Rectal smooth muscle tissue (tissue), 1 donor: ENCODE measurements around the gene RWDD4.
"Not testable (repeated sequence)": the region's sequence is repeated elsewhere in the genome, so short reads cannot be mapped to it uniquely, and the experiment has no call there.

Source experiments
- H3K27ac ChIP-seq: one replicate; pipeline ENCODE4 v1.7.0; 2013; ENCODE audit warnings: low read depth, low read length, inconsistent platforms
- H3K27me3 ChIP-seq: one replicate; pipeline ENCODE4 v1.7.0; 2013; ENCODE audit warnings: low read length; ENCODE audit not compliant: control insufficient read depth, insufficient read depth
- H3K36me3 ChIP-seq: one replicate; pipeline ENCODE4 v1.7.0; 2013; ENCODE audit warnings: low read length; ENCODE audit not compliant: control insufficient read depth, insufficient read depth
- H3K4me1 ChIP-seq: one replicate; pipeline ENCODE4 v1.7.0; 2013; ENCODE audit warnings: low read length; ENCODE audit not compliant: control insufficient read depth, insufficient read depth
- H3K4me3 ChIP-seq: one replicate; pipeline ENCODE4 v1.7.0; 2013; ENCODE audit warnings: low read length
- H3K9ac ChIP-seq: one replicate; pipeline ENCODE4 v1.7.0; 2013; ENCODE audit warnings: low read length

RWDD4 gene

DNA sequence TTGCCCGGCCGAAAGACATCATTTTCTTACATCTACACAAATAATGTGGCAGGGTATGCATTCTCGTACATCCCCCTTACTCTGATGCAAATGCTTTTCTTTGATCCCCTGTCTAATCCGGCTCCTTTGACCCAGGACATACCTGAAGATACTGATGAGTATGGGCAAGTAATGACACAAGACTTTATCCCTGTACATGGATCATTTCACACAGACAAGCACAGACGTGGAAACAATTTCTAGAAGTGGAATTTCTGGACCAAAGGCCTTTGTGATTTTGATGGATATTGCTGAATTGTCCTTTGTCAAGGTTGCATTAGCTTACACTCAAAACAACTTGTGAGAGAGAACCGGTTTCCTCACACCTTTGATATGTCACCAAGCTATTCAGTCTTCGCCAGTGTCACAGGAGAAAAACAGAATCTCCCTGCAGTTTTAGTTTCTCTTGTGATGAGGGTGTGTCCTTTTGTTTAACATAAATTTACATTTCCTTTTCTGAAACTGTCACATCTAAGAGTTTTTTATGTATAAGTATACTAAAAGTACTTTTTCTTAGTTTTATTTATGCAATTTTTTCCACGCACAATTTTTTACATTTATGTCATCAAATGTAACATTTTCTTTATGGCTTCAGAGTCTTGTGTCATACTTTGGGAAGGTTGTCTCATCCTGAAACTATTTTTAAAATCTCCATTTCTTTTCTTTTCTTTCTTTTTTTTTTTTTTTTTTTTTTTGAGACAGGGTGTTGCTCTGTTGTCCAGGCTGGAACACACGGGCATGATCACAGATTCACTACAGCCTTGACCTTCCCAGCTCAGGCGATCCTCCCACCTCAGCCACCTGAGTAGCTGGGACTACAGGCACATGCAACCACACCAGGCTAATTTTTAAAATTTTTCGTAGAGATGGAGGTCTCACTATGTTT is 25.2 kb downstream of the RWDD4 start:
- Histone ChIP-seq H3K36me3 (no peaks in the 10 kb centered on the region), H3K27ac (no peak overlapping the region), H3K27me3 (no peaks in the 10 kb centered on the region), H3K4me3 (no peak overlapping the region), H3K9ac (no peak overlapping the region), H3K4me1 (no peaks in the 10 kb centered on the region)

DNA sequence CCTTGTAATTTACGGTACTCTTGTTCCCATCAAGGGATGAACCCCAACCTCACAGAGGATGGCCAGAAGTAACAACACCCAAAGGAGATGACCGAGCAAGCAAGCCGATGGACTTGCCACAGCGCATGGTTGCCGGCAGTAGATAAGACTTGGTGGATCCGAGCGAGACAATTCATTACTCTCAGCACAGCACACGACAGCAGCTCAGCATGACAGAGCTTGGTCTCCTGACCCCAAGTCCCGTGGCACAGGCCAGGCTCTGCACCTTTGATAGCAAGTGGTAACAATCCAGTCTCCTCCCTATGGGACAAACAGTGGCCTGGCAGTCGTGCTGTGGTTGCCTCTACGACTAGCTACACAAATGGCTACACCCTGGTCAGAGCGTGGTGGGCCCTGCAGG is 26.3 kb downstream of the RWDD4 start:
- H3K4me3 ChIP-seq = no peak overlapping the region
- H3K4me1 ChIP-seq = no peaks in the 10 kb centered on the region
- no peak overlapping the region for H3K9ac ChIP-seq
- H3K27ac ChIP-seq = no peak overlapping the region
- no peaks in the 10 kb centered on the region for H3K27me3 ChIP-seq
- H3K36me3 ChIP-seq = no peaks in the 10 kb centered on the region

DNA sequence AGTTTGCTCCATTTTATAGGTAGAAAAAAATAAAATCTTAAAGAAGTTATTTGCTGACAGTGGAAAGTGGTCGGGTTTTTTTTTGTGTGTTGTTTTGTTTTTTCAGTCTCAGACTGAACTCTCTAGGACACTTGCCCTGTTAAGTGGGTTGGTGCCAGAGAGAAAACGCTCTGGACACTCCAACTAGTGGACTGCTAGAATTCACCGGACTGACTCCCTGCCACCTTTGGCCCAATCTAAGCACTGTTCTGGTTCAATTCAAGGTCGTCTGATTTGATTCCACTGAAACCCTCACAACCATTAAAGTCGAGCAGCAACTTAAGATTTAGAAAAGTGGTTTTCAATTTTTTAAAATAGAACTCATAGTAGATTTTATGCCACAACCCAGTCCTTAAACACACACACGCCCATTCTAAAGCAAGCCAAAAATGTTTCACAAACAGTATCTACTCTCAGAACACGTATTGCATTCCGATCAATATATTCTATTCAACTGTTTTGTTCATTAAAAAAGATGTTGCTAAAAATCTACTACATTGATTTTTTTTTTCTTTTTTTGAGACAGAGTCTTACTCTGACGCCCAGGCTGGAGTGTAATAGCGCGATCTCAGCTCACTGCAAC is 27.3 kb downstream of the RWDD4 start:
- Histone ChIP-seq H3K27me3 (no peaks in the 10 kb centered on the region), H3K4me3 (no peak overlapping the region), H3K27ac (no peak overlapping the region), H3K36me3 (no peaks in the 10 kb centered on the region), H3K4me1 (no peaks in the 10 kb centered on the region), H3K9ac (no peak overlapping the region)

DNA sequence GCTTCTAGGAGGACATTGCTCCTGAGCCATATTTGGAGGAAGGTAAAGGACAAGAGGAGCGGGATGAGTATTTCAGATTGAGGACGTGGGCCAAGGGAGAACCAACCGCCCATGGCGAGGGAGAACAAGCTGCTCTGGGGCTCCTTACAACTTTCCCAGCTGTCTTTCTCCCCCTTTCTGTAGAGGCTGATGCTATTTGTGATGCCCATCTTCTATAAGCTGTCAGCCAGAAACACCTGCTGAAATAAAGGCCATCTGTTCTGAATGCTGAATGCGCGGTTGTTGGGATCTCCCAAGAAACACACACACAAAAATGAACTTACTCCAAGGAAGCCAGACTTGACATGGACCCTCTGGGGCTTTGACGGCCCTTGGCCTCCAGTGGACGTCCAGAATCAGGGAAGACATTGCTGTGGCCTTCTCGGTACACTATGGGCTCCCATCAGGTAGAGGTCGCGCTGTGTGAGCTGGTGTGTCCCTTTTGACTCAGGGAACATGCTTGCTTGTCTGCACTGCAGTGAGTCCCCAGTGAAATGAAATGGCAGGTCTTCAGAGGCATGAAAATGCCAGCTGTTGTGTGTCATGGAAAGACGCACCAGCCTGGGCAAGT is 30.9 kb downstream of the RWDD4 start:
- Histone ChIP-seq H3K4me3 (no peak overlapping the region), H3K9ac (no peak overlapping the region), H3K27me3 (no peaks in the 10 kb centered on the region), H3K27ac (no peak overlapping the region), H3K4me1 (no peaks in the 10 kb centered on the region), H3K36me3 (no peaks in the 10 kb centered on the region)

DNA sequence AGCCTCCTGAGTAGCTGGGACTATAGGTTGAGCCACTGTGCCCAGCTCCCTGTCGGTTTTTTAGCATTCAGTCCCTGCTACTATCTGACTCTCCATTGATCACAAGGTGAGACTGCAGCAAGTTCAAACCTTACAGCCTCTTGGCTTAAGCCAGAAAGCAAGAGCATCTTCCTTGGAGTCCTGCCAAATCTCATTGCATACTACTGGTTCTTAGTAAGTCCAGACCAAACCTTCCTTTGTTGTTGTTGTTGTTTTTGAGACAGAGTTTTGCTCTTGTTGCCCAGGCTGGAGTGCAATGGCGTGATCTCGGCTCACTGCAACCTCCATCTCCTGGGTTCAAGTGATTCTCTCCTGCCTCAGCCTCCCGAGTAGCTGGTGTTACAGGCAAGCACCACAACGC is 31.7 kb downstream of the RWDD4 start:
- not testable (repeated sequence) for H3K9ac ChIP-seq, H3K4me3 ChIP-seq, H3K27me3 ChIP-seq, H3K27ac ChIP-seq, H3K36me3 ChIP-seq, H3K4me1 ChIP-seq

DNA sequence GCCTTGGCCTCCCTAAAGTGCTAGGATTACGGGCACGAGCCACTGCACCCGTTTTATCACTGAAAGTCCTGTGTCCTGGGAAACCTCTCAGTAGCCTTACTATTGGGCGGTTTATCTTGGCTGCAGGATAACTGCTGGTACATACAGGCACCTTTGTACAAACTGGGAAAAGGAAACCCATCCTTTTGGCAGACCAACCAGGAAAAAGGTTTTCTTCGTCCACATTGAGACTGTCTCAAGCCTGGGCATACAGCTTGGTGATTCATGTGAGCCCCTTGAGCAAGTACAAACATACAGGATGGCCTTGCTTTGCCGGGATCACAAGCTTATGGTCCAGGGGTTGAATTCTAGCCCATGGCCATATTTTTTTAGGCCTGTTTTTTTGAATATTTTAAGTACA is 32.8 kb downstream of the RWDD4 start:
- no peaks in the 10 kb centered on the region for H3K36me3 ChIP-seq
- no peak overlapping the region for H3K9ac ChIP-seq
- no peak overlapping the region for H3K27ac ChIP-seq
- no peaks in the 10 kb centered on the region for H3K27me3 ChIP-seq
- H3K4me1 ChIP-seq = no peaks in the 10 kb centered on the region
- H3K4me3 ChIP-seq = no peak overlapping the region

DNA sequence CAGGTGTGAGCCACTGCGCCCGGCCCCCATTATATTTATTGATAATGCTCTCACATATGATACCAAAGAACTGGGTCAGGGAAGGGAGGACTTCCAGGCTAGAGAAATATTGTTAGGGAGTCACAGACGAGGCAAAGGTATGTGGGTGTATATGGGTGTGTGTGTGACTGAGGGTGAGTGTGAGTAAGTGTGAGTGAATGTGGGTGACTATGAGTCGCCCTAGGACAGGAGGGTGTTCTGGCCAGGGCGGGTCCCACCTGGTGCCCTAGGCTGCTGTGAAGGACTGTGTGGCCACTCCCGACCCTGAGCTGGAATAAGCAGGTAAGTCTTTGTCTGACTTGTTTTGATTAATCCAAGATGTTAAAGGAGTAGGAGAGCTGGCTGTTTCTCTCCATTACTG is 34.4 kb downstream of the RWDD4 start:
- no peak overlapping the region for H3K4me3 ChIP-seq
- no peak overlapping the region for H3K27ac ChIP-seq
- H3K9ac ChIP-seq = no peak overlapping the region

DNA sequence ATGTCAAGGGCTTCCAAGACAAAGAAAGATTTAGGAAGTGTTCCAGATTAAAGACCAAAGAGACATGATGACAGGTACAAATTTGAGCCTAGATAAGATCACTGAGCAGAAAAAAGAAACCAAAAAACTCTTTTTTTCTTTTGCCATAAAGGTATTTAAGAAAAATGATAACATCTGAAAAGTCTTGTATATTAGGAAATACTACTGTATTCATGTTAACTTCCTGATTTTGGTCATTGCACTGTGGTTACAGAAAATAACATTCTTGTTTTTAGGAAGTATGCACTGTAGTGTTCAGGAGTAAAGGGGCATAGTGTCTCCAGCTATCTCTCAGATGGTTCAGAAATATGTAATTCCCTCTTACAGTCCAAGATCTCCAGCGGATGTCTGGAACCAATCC is 37.1 kb downstream of the RWDD4 start:
- H3K4me3 ChIP-seq = no peak overlapping the region
- no peaks in the 10 kb centered on the region for H3K27me3 ChIP-seq
- no peaks in the 10 kb centered on the region for H3K4me1 ChIP-seq
- H3K27ac ChIP-seq = no peak overlapping the region
- H3K9ac ChIP-seq = no peak overlapping the region
- no peaks in the 10 kb centered on the region for H3K36me3 ChIP-seq

More for the DNA sequence above, 34.4 kb downstream of the RWDD4 start:
- Histone ChIP-seq H3K4me1 (no peaks in the 10 kb centered on the region), H3K36me3 (no peaks in the 10 kb centered on the region), H3K27me3 (no peaks in the 10 kb centered on the region)

DNA sequence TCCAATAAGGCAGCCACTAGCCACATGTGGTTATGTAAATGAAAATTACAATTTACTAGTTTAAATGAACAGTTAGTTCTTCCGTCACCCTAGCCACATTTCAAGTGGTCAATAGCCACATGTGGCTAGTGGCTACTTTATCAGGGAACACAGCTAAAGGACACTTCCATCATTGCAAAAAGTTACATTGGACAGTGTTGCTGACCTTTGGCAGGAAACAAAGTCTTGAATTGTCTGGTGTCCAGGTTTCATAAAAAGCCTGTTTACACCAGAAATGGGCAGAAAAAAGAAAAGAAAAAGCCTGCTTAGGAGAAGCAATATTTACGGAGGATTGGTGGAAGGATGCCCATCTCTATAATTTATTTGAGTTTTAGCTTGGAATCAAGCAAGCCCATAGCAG is 38.6 kb downstream of the RWDD4 start:
- Histone ChIP-seq H3K27ac (no peak overlapping the region), H3K9ac (no peak overlapping the region), H3K27me3 (no peaks in the 10 kb centered on the region), H3K4me3 (no peak overlapping the region), H3K36me3 (no peaks in the 10 kb centered on the region), H3K4me1 (no peaks in the 10 kb centered on the region)

DNA sequence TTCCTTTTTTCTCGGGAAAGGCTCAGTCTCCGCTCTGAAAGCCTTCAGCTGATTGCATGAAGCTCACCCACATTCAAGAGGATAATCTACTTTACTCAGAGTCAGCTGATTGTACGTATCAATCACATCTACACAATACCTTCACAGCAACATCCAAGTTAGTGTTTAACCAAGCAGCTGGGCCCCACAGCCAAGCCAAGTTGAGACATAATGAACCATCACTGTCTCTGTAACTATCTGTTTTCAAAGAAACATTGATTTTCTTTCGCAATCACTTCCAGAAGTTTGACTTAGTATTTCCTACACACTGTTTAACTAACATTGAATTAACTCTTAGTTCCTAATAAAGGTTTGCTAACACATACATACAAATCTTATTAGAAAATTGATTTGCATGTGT is 40.3 kb downstream of the RWDD4 start:
- Histone ChIP-seq H3K36me3 (no peaks in the 10 kb centered on the region), H3K4me1 (no peaks in the 10 kb centered on the region), H3K9ac (no peak overlapping the region), H3K4me3 (no peak overlapping the region), H3K27me3 (no peaks in the 10 kb centered on the region), H3K27ac (no peak overlapping the region)

DNA sequence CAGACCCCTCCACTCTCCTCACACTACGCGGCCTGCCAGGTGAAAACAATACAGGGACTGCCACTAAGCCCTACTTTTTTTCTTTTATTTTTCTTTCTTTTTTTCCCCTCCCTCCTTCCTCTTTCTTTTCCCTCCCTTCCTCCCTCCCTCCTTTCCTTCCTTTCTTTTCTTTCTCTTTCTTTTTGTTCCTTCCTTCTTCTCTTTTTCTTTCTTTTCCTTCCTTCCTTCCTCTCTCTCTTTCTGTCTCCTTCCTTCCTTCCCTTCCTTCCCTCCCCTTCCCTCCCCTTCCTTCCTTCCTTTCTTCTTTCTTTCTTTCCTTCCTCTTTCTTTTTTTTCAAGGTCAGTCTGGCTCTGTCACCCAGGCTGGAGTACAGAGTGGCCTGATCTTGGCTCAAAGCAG is 41.9 kb downstream of the RWDD4 start:
- H3K27ac ChIP-seq = no peak overlapping the region
- H3K36me3 ChIP-seq = no peaks in the 10 kb centered on the region
- no peak overlapping the region for H3K4me3 ChIP-seq
- H3K9ac ChIP-seq = no peak overlapping the region
- no peaks in the 10 kb centered on the region for H3K27me3 ChIP-seq
- no peaks in the 10 kb centered on the region for H3K4me1 ChIP-seq

DNA sequence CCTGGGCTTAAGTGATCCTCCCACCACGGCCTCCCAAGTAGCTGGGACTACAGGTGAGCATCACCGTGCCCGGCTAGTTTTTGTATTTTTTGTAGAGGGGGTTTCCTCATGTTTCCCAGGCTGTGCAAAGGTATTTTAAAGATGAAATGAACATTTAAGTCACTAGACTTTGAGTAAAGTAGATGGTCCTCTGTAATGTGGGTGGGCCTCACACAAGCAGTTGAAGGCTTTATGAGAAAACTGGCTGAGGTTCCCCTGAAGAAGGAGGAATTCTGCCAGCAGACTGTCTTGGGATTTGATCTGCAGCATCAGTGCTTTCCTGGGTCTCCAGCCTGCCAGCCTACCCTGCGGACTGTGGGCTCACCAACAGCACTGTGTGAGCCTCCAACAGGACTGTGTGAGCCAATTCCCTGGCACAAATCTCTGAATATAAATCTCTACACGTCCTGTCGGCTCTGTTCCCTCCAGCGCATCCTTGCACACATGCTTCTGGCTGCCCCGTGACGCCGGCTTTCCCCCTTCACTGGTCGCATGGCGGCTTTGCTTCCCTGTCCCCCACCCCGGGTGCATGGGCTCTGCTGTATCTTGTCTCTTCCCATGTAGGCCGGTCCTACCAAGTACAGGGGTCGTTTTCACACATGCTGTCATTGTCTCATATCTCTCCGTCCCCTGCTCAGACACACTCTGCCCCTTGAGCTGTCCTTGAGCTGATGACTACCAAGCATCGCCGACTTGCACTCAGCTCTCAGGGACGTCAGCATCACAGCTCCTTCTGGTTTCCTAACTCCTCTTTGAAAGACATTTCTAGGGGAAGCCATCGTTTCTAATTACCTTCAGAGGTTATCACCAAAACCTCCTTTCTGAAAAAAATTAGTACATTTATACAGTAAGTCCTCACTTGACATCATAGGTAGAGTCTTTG is 46.4 kb downstream of the RWDD4 start:
- Histone ChIP-seq H3K27me3 (no peaks in the 10 kb centered on the region), H3K9ac (no peak overlapping the region), H3K27ac (no peak overlapping the region), H3K4me3 (no peak overlapping the region), H3K4me1 (no peaks in the 10 kb centered on the region), H3K36me3 (no peaks in the 10 kb centered on the region)
